Renal pelvis (tissue), 4 donors: Measurements from ENCODE around the gene TGFBR3. TPM values are rescaled to one million over a fixed set of nuclear protein-coding genes. Genes with fewer than 3 reads are reported as not detected.

Experiments used
- DNase-seq: peaks from one replicate; pipeline ENCODE4 v3.0.0-alpha.2; 2013
- polyA plus RNA-seq, 3 donors: library from polyadenylated mRNA; unstranded; fragments of 120-200 nt; gene quantifications; one replicate each; pipeline ENCODE4 v1.2.1, GENCODE V29; 2013; ENCODE audit not compliant: insufficient read length in 3 of 3

The TGFBR3 gene
- polyA plus RNA-seq, 3 donors: 95.6 to 116 (median 110) TPM

DNA sequence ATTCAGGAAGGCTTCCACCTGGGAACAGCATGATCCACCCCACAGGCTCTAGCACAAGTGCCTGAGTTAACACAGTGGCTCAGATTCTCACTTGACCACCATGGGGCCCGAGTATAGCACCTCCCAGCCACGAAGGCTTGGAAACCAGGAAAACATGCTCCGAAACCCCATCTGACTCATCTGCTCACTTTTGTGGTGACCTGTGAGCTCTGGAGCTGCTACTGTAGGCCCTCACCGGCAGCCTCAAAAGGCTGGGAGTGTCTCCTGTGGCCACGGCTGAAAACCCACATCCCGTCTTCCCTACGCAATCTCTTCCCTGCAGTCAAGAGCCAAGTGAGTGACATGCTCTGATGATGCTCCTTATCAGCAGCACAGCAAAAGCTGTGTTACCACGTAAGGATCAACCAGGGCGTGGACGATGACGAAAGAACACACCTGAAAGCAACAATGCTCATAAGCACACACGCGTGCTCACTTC is 81.4 kb downstream of the TGFBR3 start:
- no peak for DNase-seq

DNA sequence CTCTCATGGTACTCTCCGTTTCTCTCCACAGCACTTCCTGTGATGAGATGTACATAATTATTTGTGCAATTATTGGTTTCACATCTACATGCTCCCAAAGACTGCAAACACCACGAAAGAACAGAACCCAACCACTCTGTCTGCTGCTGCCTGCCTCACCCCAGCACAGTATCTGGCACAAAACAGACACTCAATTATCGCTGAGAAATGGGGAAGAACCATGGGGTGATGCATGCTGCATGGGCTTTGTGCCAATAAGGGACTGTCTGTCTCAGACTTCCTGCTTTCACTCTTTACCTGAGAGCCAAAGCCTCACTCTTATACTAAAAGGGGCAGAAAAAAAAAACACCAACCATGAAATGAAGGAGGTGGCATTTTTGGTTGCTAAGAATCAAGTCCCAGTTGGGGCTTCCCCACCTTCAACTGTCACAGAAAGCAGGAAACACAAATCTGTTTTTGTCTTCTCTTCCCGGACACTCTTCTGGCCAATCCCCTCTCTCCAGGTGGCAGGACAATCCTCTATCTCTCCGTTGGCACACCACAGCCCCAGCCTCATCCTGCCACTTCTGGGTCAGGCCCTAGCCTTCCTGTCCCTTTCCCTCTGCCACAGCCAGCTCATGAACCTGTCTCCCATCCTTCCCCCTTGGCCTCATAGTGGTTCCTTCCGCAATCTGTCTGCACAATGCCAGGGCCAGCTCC is 82.0 kb downstream of the TGFBR3 start:
- DNase-seq: no peak

DNA sequence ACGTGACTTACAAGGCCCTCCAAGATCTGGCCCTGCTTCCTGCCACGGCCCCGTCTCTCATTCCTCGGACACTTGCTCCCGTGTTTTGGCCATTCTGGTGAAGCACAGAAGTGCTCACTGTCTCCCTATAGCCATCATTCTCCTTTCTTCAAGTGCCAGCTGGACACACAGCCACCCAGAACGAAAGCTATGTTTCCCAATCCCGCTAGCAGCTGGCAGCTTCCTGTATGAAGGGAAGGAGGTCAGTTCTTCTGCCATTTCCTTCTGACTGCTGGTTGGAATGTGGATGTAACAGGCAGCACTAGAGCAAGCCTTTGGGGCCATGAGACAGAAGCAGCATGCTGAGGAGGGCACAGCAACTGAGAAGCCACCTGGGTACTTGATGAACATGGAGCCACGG is 82.8 kb downstream of the TGFBR3 start:
- DNase-seq: no peak

DNA sequence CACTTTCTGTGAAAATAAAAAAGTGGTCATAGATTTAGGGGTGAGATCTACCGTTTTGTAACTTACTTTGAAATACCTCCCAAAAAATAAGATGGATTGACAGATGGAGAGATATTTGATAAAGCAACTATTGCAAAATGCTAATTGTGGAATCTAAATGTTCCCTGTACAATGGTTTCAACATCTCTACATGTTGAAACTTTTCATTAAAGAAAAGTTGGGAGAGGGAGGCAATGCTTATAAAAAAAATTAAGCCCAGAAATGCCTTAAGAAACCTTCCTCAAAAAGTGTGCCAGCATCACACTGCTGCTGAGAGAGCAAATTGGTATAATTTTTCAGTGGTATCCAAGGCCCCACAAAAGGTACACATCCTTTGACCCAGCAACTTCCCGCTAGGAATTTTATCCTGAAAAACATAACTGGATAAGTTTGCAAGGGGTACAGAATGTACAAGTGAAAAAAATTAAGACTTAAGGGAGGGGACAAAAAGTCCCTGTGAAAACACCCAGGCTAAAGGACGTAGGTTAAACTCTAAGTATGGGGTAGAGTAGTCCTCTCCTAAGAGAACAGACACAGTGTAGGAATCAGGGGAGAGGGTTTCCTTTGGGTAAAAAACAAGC is 84.3 kb downstream of the TGFBR3 start:
- DNase-seq: no peak

DNA sequence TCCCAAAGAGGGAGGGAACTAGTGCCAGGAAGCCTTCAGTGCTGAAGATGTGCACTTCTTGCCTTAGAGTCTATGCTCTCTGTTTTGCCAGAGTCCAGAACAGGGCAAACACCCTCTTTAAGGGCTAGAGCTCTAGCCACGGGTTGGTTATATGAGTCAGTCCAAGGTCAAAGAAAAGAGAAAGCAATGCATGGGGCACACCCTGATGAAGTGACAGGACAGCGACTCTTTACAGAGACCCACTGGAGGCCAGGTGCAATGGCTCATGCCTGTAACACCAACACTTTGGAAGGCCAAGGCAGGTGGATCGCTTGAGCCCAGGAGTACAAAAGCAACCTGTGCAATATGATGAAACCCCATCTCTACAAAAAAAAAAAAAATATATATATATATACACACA is 86.1 kb downstream of the TGFBR3 start:
- no peak for DNase-seq

DNA sequence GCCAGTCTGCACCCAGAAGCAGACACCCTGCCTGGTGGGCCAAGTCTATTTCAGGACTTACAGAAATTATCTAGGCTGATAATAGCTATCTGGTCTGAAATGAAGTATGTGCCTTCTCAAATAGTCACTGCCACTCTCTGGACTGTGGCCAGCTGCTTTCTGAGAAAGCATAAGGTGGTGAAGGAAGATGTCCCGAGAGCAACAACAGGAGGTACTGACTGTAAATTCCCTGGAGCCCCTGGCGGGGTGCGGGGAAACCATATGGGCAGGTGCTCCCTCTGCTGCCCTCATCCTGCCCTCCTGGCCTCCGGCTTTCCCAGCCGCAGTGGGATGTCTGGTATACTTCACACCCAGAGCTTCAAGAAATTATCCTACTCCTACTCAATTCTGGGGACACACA is 86.8 kb downstream of the TGFBR3 start:
- no peak for DNase-seq

DNA sequence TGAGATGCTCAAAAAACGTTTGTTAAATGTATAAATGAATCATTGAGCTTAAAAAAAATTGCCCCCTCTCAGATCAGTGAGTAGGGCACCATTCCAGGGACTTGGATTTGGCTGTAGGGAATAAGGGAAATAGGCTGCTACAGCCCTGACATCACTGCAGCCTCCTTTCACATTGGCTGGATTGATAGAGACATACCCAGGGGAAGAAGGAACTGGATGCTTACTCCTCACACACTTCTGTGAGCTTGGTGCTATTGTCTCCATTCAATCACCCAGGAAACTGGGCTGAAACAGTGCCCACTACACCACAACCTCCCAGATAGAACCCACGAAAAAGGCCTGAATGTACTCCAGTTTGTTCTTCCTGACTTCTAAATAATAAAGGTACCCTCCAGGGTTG is 87.2 kb downstream of the TGFBR3 start:
- no peak for DNase-seq

DNA sequence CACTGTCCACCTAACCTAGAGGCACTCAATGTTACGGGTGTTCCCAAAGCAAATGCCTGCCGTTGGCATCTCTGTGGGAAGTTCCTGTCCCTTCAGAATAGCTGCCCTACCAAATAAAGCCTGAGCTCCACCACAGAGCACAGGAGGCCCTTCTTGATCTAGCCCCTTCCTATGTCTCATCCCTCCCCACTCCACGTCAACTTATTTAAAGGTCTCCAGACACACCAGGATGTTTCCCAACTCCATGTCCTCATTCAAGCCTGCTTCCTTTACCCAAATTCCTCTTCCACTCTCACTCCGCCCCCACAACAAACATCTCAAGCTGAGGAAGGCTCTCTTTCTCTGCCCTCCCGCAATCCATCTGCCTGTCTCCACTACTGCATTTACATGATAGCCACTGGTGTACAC is 87.7 kb downstream of the TGFBR3 start:
- DNase-seq: no peak

DNA sequence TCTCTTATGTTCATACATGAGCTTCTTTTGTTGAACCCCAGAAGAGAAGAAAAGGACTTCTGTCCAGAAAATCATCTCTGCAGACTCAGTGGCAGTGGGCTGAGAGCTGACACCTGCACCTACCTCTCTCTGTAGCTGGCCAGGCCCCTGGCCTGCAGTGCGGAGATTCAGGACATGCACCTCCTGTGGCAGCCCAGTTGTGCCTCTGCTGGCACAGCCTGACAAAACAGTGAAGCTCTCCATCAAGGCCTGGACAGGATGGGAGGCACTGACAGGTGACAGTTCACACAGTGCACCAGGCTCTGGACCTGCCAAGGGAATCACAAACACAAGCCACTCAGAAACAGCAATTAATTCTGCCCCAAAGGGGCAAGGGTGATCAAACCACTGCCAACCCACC is 88.8 kb downstream of the TGFBR3 start:
- no peak for DNase-seq

DNA sequence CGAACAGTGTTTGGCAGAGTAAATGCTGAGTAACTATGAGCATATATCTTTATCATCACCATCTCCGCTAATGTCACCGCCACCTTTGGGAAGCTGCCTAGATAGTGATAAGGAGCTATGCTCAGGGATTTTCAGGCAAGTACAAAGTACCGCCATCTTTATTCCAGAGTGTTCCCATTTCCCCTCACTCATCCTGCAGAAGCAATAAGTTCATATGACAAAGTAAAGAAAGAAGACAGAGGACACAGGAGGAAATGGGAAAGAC is 89.6 kb downstream of the TGFBR3 start:
- DNase-seq: no peak

DNA sequence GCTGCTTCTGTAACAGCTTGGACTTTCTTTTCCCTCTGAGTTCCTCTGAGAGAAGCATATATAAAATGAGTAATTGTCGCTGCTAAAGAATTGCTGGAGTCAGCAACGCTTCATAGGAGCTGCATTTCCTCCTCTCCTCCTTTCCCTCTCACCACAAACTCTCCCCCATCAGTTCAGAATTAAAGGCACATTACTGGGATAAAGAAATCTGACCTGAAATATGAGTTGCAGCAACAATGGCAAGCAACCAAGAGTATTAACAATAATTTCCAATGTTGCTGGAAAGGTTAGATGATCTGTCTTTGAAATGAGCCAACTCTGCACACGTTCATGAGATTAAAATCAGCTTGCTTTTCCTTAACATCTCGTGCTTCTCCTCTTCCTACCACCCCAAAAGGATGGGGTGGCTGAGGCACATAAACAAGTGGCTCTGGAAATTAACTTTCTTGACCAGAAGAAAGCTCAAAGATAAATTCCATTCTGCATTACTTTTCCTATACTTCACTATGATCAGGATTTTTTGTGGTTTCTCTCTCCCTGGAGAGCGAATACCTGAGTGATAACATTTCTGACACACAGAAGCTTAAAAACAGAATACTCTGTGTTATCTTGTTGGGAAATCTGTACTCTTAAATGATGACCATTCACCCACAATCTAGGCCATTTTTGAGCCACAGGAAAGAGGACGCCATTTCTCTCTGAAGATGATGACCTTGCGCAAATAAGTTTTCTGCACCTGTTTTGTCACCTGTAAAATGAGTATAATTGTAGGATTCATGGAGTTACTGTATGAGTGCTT is 90.2 kb downstream of the TGFBR3 start:
- no peak for DNase-seq

DNA sequence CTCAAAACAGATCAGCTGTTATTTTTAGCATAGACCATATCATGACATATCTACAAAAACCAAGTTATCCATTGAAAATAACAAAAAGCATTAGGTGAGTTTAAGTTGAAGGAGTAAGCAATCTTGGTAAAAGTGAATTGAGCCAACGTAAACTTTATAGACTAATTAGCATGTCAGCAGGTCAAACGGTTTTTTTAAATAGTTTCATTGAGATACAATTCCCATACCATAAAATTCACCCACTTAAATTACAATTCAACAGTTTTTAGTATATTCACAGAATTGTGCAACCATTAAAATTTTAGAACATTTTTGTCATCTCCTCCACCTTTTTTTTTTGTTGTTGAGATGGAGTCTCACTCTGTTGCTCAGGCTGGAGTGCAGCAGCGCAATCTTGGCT is 92.1 kb downstream of the TGFBR3 start:
- DNase-seq: no peak

DNA sequence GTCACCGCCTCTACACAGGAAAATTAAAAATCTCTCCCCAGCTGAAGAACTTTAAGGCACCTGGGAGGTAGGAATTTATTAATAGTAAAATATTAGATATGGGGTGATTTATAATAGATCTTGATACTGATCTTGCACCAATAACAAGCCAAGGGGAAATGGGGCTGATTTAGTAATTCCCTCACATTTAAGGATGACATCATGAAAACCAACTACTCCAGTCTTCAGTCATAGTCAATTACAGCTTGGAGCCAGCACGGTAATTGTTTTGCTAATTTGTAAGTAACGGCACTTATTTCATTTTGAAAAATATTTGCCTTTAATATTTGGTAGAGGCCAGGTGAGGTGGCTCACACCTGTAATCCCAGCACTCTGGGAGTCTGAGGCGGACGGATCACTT is 92.8 kb downstream of the TGFBR3 start:
- DNase-seq: no peak

DNA sequence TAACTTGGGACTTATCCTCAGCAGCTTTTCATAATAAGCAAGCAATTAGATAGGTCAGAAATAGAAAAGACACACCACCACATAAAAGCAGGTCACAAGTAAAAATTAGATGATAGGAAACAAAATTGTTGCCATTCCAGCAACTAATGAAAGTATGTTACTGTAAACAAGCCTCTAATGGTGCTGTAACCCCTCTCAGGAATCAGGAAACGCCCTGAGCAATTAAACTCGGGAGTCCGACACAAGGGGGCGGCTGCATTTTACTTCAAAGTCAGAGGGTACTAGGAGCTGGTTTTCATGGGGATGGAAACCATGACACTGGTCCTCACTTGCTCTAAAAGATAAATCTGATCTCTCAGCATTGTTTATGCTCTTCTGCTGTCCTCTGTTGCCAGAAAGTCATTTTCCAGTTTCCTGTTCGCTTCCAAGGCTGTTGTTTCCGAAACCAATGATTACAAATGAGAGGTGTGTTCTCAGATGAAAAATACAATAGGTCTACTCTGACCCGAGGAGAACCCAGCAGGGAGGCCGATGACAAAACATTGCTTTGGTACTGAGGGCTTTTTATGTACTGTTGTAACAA is 93.4 kb downstream of the TGFBR3 start:
- DNase-seq: no peak

DNA sequence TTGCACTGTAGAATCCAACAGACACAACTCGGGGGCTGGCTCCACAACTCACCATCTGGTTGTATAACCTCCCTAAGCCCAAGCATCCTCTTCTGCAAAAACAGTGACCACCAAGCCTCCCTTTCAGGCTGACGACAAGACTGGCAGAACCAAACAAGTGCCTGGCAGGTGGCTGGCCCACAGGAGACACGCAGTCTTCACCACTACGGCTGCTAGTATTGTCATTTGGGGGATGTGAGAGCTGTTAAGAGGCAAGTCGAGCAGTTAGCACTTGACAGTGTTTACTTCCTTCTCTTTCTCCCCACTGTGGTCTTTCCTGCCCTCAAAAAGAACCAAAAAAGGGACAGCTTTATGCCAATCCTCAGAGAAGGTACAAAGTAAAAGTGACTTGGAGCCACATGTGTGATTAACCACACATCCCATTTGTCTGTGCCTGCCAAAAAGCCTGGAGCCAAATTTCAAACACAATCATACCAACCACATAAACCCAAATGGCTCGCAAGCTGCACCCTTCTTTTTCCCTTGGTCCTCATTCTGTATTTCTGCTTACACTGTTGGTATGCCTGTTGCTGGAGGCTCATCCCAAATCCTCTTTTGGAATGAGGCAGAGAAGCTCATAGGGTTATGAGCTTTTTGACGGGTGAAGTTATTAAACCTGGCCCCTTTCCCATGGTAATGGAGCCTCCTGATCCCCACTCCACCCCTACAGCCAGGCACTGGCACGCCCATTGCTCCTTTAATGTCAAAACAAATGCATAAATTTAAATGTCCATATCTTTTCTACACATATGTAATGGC is 94.1 kb downstream of the TGFBR3 start:
- DNase-seq: no peak

DNA sequence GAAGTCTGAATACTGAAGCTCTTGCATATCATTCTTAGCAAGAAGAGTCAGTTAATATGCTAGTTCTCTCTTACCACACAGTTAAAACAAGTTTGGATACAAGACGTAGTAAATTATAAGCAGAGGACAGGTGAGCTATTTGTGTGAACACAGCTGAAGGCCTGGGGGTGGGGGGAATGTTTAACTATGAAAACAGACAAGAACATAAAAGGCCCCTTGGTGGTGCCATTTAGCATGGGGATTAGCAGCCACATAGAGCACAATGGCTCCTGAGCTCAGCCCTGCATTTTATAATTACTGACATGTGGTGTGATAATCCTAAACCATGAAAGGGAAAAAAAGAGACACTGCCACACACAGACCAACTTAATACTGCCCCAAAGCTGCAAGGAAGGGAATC is 94.8 kb downstream of the TGFBR3 start:
- DNase-seq: no peak

DNA sequence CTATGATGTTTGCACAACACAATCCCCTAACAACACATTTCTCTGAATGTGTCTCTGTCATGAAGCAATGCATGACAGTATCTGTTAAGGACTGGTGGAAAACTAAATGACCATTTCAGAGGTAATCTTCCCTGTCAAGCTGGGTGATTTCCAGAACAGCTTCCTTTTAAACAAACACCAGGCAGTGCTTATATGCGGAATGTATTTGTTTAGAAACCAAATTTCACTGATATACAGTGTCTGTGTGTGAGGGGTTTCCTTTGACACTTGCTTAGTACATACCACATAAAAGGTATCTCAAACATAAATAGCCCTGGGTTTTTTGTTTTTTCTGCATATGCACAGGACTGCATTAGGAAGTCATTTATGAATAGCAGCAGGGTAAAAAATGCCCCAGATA is 95.6 kb downstream of the TGFBR3 start:
- DNase-seq: no peak

DNA sequence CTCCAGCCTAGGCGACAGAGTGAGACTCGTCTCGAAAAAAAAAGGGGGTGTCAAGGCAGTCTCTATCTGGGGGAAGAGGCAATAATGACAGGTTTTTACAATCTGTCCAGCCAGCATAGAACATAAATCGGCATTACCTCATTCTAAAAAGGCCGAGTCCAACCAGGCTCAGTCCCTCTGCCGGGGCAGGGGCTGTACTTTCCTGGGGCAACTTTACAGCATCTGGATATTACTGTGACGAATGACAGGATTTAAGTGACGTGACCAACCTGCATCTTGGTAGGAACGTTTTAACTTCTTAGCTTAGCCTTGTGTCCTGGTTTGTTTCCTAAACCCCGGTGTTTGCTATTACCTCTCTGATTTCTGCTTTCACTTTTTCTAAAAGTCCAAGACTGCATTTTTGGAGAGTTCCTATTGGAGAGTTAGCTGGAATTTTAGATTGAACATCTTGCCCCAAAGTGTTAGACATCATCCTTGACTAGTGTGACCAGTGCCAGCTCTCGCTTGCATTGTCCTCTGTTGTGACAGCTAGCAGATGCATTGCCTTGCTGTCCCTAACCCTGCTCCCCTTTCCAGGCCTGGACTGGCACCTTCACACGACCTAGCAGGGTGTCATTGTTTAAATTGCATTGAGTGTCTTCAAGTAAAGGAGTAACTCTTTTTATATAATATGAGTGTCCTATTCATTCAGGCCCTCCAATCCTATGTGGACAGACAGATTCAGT is 96.5 kb downstream of the TGFBR3 start:
- no peak for DNase-seq

DNA sequence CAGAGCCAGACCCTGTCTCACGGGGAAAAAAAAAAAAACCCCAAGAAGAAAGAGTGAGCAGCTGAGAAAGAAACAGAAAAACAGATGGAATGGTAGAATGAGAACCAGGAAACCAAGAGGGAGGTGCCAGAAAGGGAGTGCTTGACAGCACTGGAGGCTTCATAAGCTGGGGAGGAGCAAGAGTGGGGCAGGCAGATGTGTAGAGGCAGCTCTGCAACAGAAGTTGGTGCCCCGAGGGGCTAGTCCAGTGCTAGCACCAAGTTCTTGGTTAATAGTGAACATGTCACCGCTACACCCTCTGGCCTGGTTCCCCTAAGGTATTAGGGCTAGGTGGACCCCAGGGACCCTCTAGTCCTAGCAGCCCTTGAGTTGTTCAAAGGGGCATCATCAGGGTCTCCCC is 98.0 kb downstream of the TGFBR3 start:
- no peak for DNase-seq

DNA sequence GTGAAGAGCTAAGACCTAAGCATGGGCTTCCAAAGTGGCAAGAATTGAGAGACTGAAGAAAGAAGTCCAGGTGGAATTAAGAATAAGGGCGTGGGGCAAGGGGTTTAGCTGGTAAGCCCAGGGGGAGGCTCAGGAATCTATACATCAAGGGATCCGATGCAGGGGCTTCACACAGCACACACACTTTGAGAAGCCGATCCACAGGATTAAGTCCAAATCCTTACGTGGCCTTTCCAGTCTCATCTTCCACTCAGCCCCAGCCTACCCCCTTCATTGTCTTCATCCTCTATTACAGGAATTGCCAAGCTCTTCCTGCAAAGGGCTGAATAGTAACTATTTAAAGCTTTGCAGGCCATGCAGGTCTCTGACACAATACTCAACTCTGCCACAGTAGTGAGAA is 101.3 kb downstream of the TGFBR3 start:
- no peak for DNase-seq

DNA sequence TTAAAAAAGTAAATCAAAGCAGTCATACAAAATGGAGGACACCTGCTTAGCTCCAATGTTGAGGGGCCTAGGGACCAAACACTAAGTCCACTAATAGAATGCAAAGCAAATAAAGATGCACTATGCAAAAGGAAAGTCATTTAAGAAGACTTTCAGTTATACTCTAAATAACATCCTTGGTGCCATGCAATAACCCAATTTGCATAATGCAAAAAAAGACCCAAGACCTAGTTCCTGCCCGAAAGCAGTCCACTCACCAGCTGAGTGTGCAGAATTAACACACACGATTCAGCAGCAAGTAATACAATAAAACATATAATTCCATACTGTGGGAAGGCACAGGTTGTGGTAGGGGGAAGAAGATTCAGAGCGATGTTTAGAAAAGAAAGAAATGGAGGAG is 101.8 kb downstream of the TGFBR3 start:
- DNase-seq: no peak
